GM13976 (cell line): ENCODE measurements around the gene ATXN2.

Experiments
- DNase-seq: peaks from one replicate; pipeline ENCODE4 v3.0.0; 2012; ENCODE audit warnings: low spot score
- CTCF ChIP-seq: IDR thresholded peaks from 2 replicates; pipeline ENCODE4 v1.5.1; 2012; ENCODE audit warnings: borderline replicate concordance, mild to moderate bottlenecking; ENCODE audit not compliant: insufficient read depth; ENCODE audit errors: extremely low read depth, missing control alignments, control extremely low read depth
- in situ Hi-C: fragments of 300-500 bp; cut with MboI; formaldehyde crosslinking; loops from one replicate; pipeline ENCODE4 v1.12.0; 2022; ENCODE audit warnings: low sequenced_read_pairs, mixed read lengths, inconsistent platforms; ENCODE audit not compliant: unreplicated experiment

Gene ATXN2

GRCh38 chr12:111546758-111547383 lies 52.2 kb downstream of the ATXN2 start:
- DNase-seq: peak; percentile 24
- TF ChIP-seq CTCF: no peak
- in situ Hi-C loops: no loop called here

GRCh38 chr12:111546171-111546570 lies 52.9 kb downstream of the ATXN2 start:
- in situ Hi-C loops: no loop called here
- TF ChIP-seq CTCF: no peak
- DNase-seq: no peak

- in situ Hi-C loops: no loop called here
These were observed 55.1 kb downstream of the ATXN2 start for GRCh38 chr12:111544032-111544431.

GRCh38 chr12:111532751-111533150 lies 66.4 kb downstream of the ATXN2 start:
- no peak for DNase-seq
- no peak for TF ChIP-seq CTCF
- in situ Hi-C loops: no loop called here

More at GRCh38 chr12:111544032-111544431, 55.1 kb downstream of the ATXN2 start:
- no peak for DNase-seq
- TF ChIP-seq CTCF: no peak

- TF ChIP-seq CTCF: peak; percentile 63
- DNase-seq: peak; percentile 82
- in situ Hi-C loops: loop anchor here (10.0 kb wide), 1 partner anchor 135 kb away; no protein-coding TSS in a partner anchor
These were observed 69.4 kb downstream of the ATXN2 start for GRCh38 chr12:111529424-111530368.

GRCh38 chr12:111523587-111524167 lies 75.4 kb downstream of the ATXN2 start:
- TF ChIP-seq CTCF: no peak
- no peak for DNase-seq
- in situ Hi-C loops: loop anchor here (10.0 kb wide), 1 partner anchor 129 kb away; no protein-coding TSS in a partner anchor
